GM19025 (cell line): ENCODE data around the gene RAB42.

ENCODE experiments used
- ATAC-seq: cut with Tn5 transposase; IDR thresholded peaks from one replicate; pipeline ENCODE4 v1.9.1; 2021; ENCODE audit warnings: mild to moderate bottlenecking, low read depth, moderate library complexity; ENCODE audit not compliant: unreplicated experiment

Gene RAB42

GRCh38 chr1:28642847-28643635 is 51.0 kb downstream of the RAB42 start, which contains the start of gene TAF12:
Gene TAF12 (minus strand): TSS chr1:28643067. CDS start chr1:28622081, 20,986 bp downstream.
- ATAC-seq = peak; percentile 75

DNA sequence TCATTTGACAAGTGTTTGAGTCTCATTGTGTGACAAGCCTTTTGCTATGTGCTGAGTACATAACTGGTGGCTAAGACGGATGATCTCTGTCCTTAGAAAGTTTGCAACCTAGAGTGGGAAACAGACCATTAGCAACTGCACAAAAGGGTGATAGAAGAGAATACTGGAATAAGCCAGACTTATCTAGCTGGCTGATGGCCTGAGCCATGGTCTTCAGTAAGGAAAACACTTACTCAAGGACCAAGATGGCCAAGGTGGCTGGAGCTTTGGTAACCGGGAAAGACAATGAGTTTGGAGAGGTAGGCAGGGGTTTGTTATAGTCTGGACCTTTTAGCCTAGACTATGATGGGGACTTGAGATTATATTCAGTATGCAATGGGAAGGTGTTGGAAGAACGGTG is 52.4 kb downstream of the RAB42 start:
- ATAC-seq = no peak
